H9 (cell line): ENCODE measurements around the gene HLA-DQB1. TPM values are rescaled to one million over a fixed set of nuclear protein-coding genes. Genes with fewer than 3 reads are reported as not detected.

Experiments
- DNase-seq: peaks from one replicate; pipeline ENCODE4 v3.0.0-alpha.2; 2017
- H2AFZ ChIP-seq: one replicate; pipeline ENCODE4 v1.6.1; 2013; ENCODE audit warnings: mild to moderate bottlenecking, low read length, control low read depth, moderate library complexity
- H2AK5ac ChIP-seq: 2 replicates; pipeline ENCODE4 v1.6.1; 2013; ENCODE audit warnings: low read length, control low read depth, mixed read lengths; ENCODE audit not compliant: insufficient read length
- H2BK120ac ChIP-seq: one replicate; pipeline ENCODE4 v1.6.1; 2013; ENCODE audit warnings: low read depth, mild to moderate bottlenecking, low read length, control low read depth, inconsistent platforms; ENCODE audit not compliant: poor library complexity, severe bottlenecking
- H2BK12ac ChIP-seq: 2 replicates; pipeline ENCODE4 v1.6.1; 2013; ENCODE audit warnings: low read length, control low read depth, mixed read lengths, low read depth; ENCODE audit not compliant: insufficient read length
- H2BK15ac ChIP-seq: 2 replicates; pipeline ENCODE4 v1.6.1; 2013; ENCODE audit warnings: low read depth, low read length, control low read depth
- H2BK20ac ChIP-seq: one replicate; pipeline ENCODE4 v1.6.1; 2013; ENCODE audit warnings: low read depth, mild to moderate bottlenecking, low read length, control low read depth, inconsistent platforms; ENCODE audit not compliant: poor library complexity, severe bottlenecking
- H2BK5ac ChIP-seq: 2 replicates; pipeline ENCODE4 v1.6.1; 2013; ENCODE audit warnings: low read length, control low read depth, mixed read lengths; ENCODE audit not compliant: insufficient read length
- H3K14ac ChIP-seq: 2 replicates; pipeline ENCODE4 v1.6.1; 2013; ENCODE audit warnings: low read length, control low read depth; ENCODE audit not compliant: insufficient read depth
- H3K18ac ChIP-seq: 2 replicates; pipeline ENCODE4 v1.6.1; 2013; ENCODE audit warnings: low read depth, mild to moderate bottlenecking, mixed read lengths, low read length, control low read depth; ENCODE audit not compliant: insufficient read length
- H3K23ac ChIP-seq: 2 replicates; pipeline ENCODE4 v1.6.1; 2013; ENCODE audit warnings: low read length, control low read depth, mixed read lengths, low read depth; ENCODE audit not compliant: insufficient read length
- H3K23me2 ChIP-seq: 2 replicates; pipeline ENCODE4 v1.6.1; 2013; ENCODE audit warnings: low read depth, mild to moderate bottlenecking, mixed read lengths, low read length, control low read depth; ENCODE audit not compliant: insufficient read length, poor library complexity, severe bottlenecking
- H3K27ac ChIP-seq: 2 replicates; pipeline ENCODE4 v1.5.1; 2013; ENCODE audit warnings: low read length, control low read depth, mixed read lengths, low read depth; ENCODE audit not compliant: insufficient read length
- H3K27me3 ChIP-seq: 2 replicates; pipeline ENCODE4 v1.6.1; 2013; ENCODE audit warnings: low read length, control low read depth, inconsistent platforms; ENCODE audit not compliant: insufficient read depth
- H3K4ac ChIP-seq: 2 replicates; pipeline ENCODE4 v1.6.1; 2013; ENCODE audit warnings: low read depth, mild to moderate bottlenecking, control low read depth, inconsistent platforms, low read length, moderate library complexity
- H3K4me1 ChIP-seq: 2 replicates; pipeline ENCODE4 v1.6.1; 2013; ENCODE audit warnings: low read length, control low read depth, inconsistent platforms; ENCODE audit not compliant: insufficient read depth
- H3K4me2 ChIP-seq: 2 replicates; pipeline ENCODE4 v1.6.1; 2013; ENCODE audit warnings: low read length, control low read depth, mixed read lengths; ENCODE audit not compliant: insufficient read length, insufficient read depth
- H3K56ac ChIP-seq: 2 replicates; pipeline ENCODE4 v1.6.1; 2013; ENCODE audit warnings: low read depth, mild to moderate bottlenecking, mixed read lengths, low read length, control low read depth; ENCODE audit not compliant: insufficient read length
- H3K79me1 ChIP-seq: 2 replicates; pipeline ENCODE4 v1.6.1; 2013; ENCODE audit warnings: low read depth, mild to moderate bottlenecking, moderate library complexity, low read length, control low read depth, inconsistent platforms; ENCODE audit not compliant: insufficient read depth, poor library complexity, severe bottlenecking
- H3K79me2 ChIP-seq: 2 replicates; pipeline ENCODE4 v1.6.1; 2013; ENCODE audit warnings: low read length, control low read depth, inconsistent platforms; ENCODE audit not compliant: insufficient read depth
- H3K9ac ChIP-seq: 2 replicates; pipeline ENCODE4 v1.6.1; 2013; ENCODE audit warnings: low read length, control low read depth, mixed read lengths; ENCODE audit not compliant: insufficient read length; ENCODE audit errors: extremely low read depth
- H3K9me3 ChIP-seq: one replicate; pipeline ENCODE4 v1.6.1; 2013; ENCODE audit warnings: low read depth, low read length, inconsistent platforms; ENCODE audit not compliant: control insufficient read depth
- H3T11ph ChIP-seq: one replicate; pipeline ENCODE4 v1.6.1; 2013; ENCODE audit warnings: mild to moderate bottlenecking, low read length, control low read depth, inconsistent platforms
- H4K20me1 ChIP-seq: one replicate; pipeline ENCODE4 v1.6.1; 2013; ENCODE audit not compliant: control insufficient read depth, insufficient read length, insufficient read depth
- H4K5ac ChIP-seq: 2 replicates; pipeline ENCODE4 v1.6.1; 2013; ENCODE audit warnings: low read depth, mild to moderate bottlenecking, mixed read lengths, low read length, control low read depth; ENCODE audit not compliant: insufficient read length
- H4K8ac ChIP-seq: replicated peaks from 2 replicates; pipeline ENCODE4 v1.6.1; 2013; ENCODE audit warnings: low read length, control low read depth, mixed read lengths, low read depth; ENCODE audit not compliant: insufficient read length
- H4K91ac ChIP-seq: 2 replicates; pipeline ENCODE4 v1.6.1; 2013; ENCODE audit warnings: low read depth, mild to moderate bottlenecking, moderate library complexity, mixed read lengths, low read length, control low read depth; ENCODE audit not compliant: insufficient read length
- H3K27ac Mint-ChIP-seq, 3 experiments: 2 replicates in 2 of 3; 3 replicates in 1 of 3; pipeline ENCODE4 v1.8.0; 2020 to 2021; ENCODE audit warnings: mixed read lengths in 3 of 3, mild to moderate bottlenecking in 1 of 3, moderate library complexity in 1 of 3
- H3K27me3 Mint-ChIP-seq: 2 replicates; pipeline ENCODE4 v1.8.0; 2021; ENCODE audit warnings: low read depth, mild to moderate bottlenecking, moderate library complexity, mixed read lengths
- H3K36me3 Mint-ChIP-seq, 3 experiments: 2 replicates in 2 of 3; 3 replicates in 1 of 3; pipeline ENCODE4 v1.8.0; 2020 to 2021; ENCODE audit warnings: low read depth in 3 of 3, mixed read lengths in 3 of 3; ENCODE audit not compliant: insufficient read depth in 1 of 3
- H3K4me1 Mint-ChIP-seq, 2 experiments: 2 replicates each; pipeline ENCODE4 v1.8.0; 2020; ENCODE audit warnings: mixed read lengths in 2 of 2
- H3K4me3 Mint-ChIP-seq, 2 experiments: 2 replicates in 1 of 2; 3 replicates in 1 of 2; pipeline ENCODE4 v1.8.0; 2020 to 2021; ENCODE audit warnings: mild to moderate bottlenecking in 2 of 2, mixed read lengths in 2 of 2, moderate library complexity in 1 of 2
- H3K9me3 Mint-ChIP-seq, 2 experiments: 2 replicates in 1 of 2; 3 replicates in 1 of 2; pipeline ENCODE4 v1.8.0; 2020; ENCODE audit warnings: mild to moderate bottlenecking in 2 of 2, mixed read lengths in 2 of 2, moderate library complexity in 1 of 2
- CTCF ChIP-seq: fragments of 200-600 bp; sonication (generic); conservative IDR thresholded peaks from 3 replicates; pipeline ENCODE4 v1.8.0; 2021; ENCODE audit warnings: antibody characterized with exemption, mild to moderate bottlenecking
- WGBS: extraction: QIAGEN DNeasy Blood & Tissue Kit; methylation state at CpG from one replicate; pipeline ENCODE4 v1.1.7; 2013; ENCODE audit warnings: missing lambda C conversion rate, low lambda C conversion rate, mixed read lengths; ENCODE audit not compliant: insufficient read length; ENCODE audit errors: extremely low coverage; 5-methylcytosine and 5-hydroxymethylcytosine counted together
- total RNA-seq: library from RNA; stranded (reverse); gene quantifications from 2 replicates; pipeline ENCODE4 v1.2.1, GENCODE V29; 2021

The HLA-DQB1 gene
- total RNA-seq, 1 experiment from 2014 or later, result 41.0 TPM

DNA sequence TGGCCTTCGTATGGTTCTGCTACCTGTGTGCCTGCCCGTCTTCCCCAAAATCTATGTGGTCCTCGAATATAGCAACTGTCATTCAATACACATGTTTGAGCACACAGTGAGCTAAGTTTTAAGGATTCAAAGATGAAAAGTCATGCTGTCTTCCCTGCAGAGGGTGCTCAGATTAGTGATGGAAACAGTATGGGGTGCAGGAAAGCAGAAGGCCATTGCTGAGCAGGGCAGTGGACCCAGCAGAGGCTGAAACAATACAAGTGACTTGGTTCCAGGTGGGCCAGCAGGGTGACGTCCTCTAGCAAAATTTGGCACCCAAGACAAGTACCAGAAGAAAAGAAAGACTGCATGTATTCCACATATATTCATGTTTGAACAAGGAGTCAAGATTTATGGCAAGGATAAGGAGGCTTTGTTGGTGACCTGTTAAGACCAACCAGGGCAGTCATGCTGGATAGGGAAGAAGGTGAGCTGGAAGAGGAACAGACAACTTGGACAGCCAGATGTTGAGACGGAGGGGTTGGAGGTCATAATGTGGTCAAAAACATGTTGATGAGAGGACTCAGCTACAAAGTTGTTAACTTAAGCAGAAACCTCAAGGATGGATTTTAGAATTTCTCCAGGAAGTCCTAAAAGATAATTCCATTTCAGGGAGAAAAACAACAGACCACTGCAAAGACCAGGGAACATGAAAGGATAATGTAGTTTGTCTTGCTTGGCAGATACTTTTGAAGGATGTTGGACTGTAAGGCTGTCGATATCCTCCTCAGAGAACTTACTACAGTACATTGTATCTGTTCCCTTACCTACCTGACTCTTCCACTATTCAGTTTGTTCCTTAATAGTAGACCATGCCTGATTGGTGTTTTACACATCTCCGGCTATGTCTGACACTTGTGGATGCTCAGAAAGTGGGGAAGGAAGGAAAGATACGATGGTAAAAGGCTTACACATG lies 26.7 kb downstream of the HLA-DQB1 start:
- H3K9me3 ChIP-seq, result no peaks in the 10 kb centered on the region
- H3K9ac ChIP-seq, result no peak overlapping the region
- H3K79me2 ChIP-seq, result no peaks in the 10 kb centered on the region
- H2BK20ac ChIP-seq, result no peak overlapping the region
- H4K5ac ChIP-seq, result no peak overlapping the region
- no peak overlapping the region for H2AFZ ChIP-seq
- no peaks in the 10 kb centered on the region for H4K20me1 ChIP-seq
- no CpG with 5 or more reads among the region's 8 CpGs for WGBS
- no peak for DNase-seq
- Mint-ChIP-seq H3K9me3 (no peaks in the 10 kb centered on the region), H3K27me3 (no peaks in the 10 kb centered on the region), H3K36me3 (no peaks in the 10 kb centered on the region), H3K4me1 (peaks cover 25% of the 10 kb centered on the region in 2 experiments), H3K27ac (no peak overlapping the region), H3K4me3 (no peak overlapping the region)
- no peak overlapping the region for H3K27ac ChIP-seq
- no peak overlapping the region for H3K56ac ChIP-seq
- no peak overlapping the region for H3K14ac ChIP-seq
- no peak overlapping the region for H2BK5ac ChIP-seq
- no peaks in the 10 kb centered on the region for H3K27me3 ChIP-seq
- no peak overlapping the region for H3K23ac ChIP-seq
- no peak overlapping the region for H2AK5ac ChIP-seq
- no peak overlapping the region for H3K4ac ChIP-seq
- H2BK15ac ChIP-seq, result no peak overlapping the region
- H2BK12ac ChIP-seq, result no peak overlapping the region
- H3K79me1 ChIP-seq, result no peaks in the 10 kb centered on the region
- no peak overlapping the region for H4K8ac ChIP-seq
- H3T11ph ChIP-seq, result no peak overlapping the region
- no peaks in the 10 kb centered on the region for H3K23me2 ChIP-seq
- no peak overlapping the region for H3K18ac ChIP-seq
- no peak overlapping the region for H4K91ac ChIP-seq
- no peak for TF ChIP-seq CTCF
- H3K4me2 ChIP-seq, result no peak overlapping the region
- no peaks in the 10 kb centered on the region; the same call in 1 of the 2 replicates for H3K4me1 ChIP-seq
- H2BK120ac ChIP-seq, result no peak overlapping the region
